Upper lobe of left lung (tissue), 6 donors: ENCODE results near the gene LGR4. TPM values are rescaled to one million over a fixed set of nuclear protein-coding genes. Genes with fewer than 3 reads are reported as not detected.
"Not testable (repeated sequence)": the region's sequence is repeated elsewhere in the genome, so short reads cannot be mapped to it uniquely, and the experiment has no call there.

Source experiments
- ATAC-seq, 2 donors: fragments of 200-7000 bp; cut with Tn5 transposase; one replicate each; pipeline ENCODE4 v1.9.1; 2022; ENCODE audit warnings: mild to moderate bottlenecking in 2 of 2, moderate library complexity in 2 of 2; ENCODE audit not compliant: low FRiP score in 2 of 2
- DNase-seq, 2 donors: peaks; one replicate each; pipeline ENCODE4 v3.0.0-alpha.2; 2019 to 2020
- H3K27ac ChIP-seq, 4 donors: fragments of 200-600 bp; sonication (generic); one replicate each; pipeline ENCODE4 v1.5.1; 2016 to 2019
- H3K27me3 ChIP-seq, 4 donors: fragments of 200-600 bp; sonication (generic); one replicate each; pipeline ENCODE4 v1.5.1; 2017 to 2019
- H3K36me3 ChIP-seq, 4 donors: fragments of 200-600 bp; sonication (generic); one replicate each; pipeline ENCODE4 v1.5.1; 2016 to 2019
- H3K4me1 ChIP-seq, 4 donors: fragments of 200-600 bp; sonication (generic); one replicate each; pipeline ENCODE4 v1.5.1; 2018 to 2019
- H3K4me3 ChIP-seq, 4 donors: fragments of 200-600 bp; sonication (generic); one replicate each; pipeline ENCODE4 v1.5.1; 2017 to 2019; ENCODE audit warnings: mild to moderate bottlenecking in 2 of 4, moderate library complexity in 1 of 4
- H3K9me3 ChIP-seq, 4 donors: fragments of 200-600 bp; sonication (generic); one replicate each; pipeline ENCODE4 v1.5.1; 2018 to 2019
- CTCF ChIP-seq, 6 experiments: fragments of 450-650 bp in 4 of 6; fragments of 200-600 bp in 2 of 6; sonication (generic) in 2 of 6; IDR thresholded peaks; one replicate each; pipeline ENCODE4 v1.5.1; 2016 to 2019; ENCODE audit warnings: antibody characterized with exemption in 6 of 6
- EP300 ChIP-seq, 4 donors: sonication (generic); formaldehyde crosslinking; IDR thresholded peaks; one replicate each; pipeline ENCODE4 v1.5.1; 2017; ENCODE audit warnings: antibody characterized with exemption in 4 of 4, control low read depth in 2 of 4
- POLR2A ChIP-seq, 4 donors: fragments of 450-650 bp; IDR thresholded peaks; one replicate each; pipeline ENCODE4 v1.5.1; 2016 to 2017; ENCODE audit warnings: antibody characterized with exemption in 4 of 4, mild to moderate bottlenecking in 2 of 4
- POLR2AphosphoS5 ChIP-seq, 2 donors: sonication (generic); formaldehyde crosslinking; IDR thresholded peaks; one replicate each; pipeline ENCODE4 v1.5.1; 2017; ENCODE audit warnings: antibody characterized with exemption in 2 of 2
- WGBS, 2 donors: methylation state at CpG; one replicate each; pipeline ENCODE4 v1.1.5; 2017 to 2018; 5-methylcytosine and 5-hydroxymethylcytosine counted together
- total RNA-seq, 6 donors: library from RNA; depleted of rRNA in 4 of 6; stranded (reverse); fragments of >200 nt in 4 of 6; gene quantifications; one replicate each; pipeline versions ENCODE4 v1.1.0 to v1.2.1, GENCODE V29; 2016 to 2021
- donor health status: DM: no; HTN: no; CAD: no; lungs with moderate emphysema.
- donor health status: DM: no; HTN: yes; CAD: no; lungs with severe emphysema.

The LGR4 gene
- total RNA-seq, 6 donors from 2014 or later: 3.1 to 20.2 (median 6.0) TPM

GRCh38 chr11:27339941-27340340 lies 132.6 kb downstream of the LGR4 start:
- H3K27me3 ChIP-seq: no peaks in the 10 kb centered on the region
- no peak for TF ChIP-seq EP300 (IDR thresholded peaks at IDR 0.05)
- no peak for TF ChIP-seq POLR2AphosphoS5 (IDR thresholded peaks at IDR 0.05)
- TF ChIP-seq POLR2A (IDR thresholded peaks at IDR 0.05): no peak
- TF ChIP-seq CTCF (IDR thresholded peaks at IDR 0.05): no peak
- 81 to 84% methylated on average over 3 of the region's 3 CpGs for WGBS, 2 donors
- ATAC-seq (no peak), DNase-seq (no peak)
- H3K4me3 ChIP-seq: no peak overlapping the region
- H3K36me3 ChIP-seq: no peaks in the 10 kb centered on the region
- no peaks in the 10 kb centered on the region for H3K9me3 ChIP-seq
- no peaks in the 10 kb centered on the region for H3K4me1 ChIP-seq
- H3K27ac ChIP-seq: no peak overlapping the region

- not testable (repeated sequence) for H3K4me1 ChIP-seq, H3K36me3 ChIP-seq, H3K4me3 ChIP-seq, ATAC-seq, H3K27me3 ChIP-seq, H3K9me3 ChIP-seq, H3K27ac ChIP-seq, DNase-seq
- WGBS, 2 donors: 95 to 96% methylated on average over 4 of the region's 4 CpGs
Observed at GRCh38 chr11:27334764-27335163, 137.8 kb downstream of the LGR4 start.

GRCh38 chr11:27331981-27332380 lies 140.6 kb downstream of the LGR4 start:
- Histone ChIP-seq H3K27me3 (no peaks in the 10 kb centered on the region), H3K4me1 (peaks cover 0 to 6% (median 0%) of the 10 kb centered on the region in 4 donors), H3K36me3 (no peaks in the 10 kb centered on the region), H3K4me3 (no peak overlapping the region), H3K27ac (no peak overlapping the region), H3K9me3 (no peaks in the 10 kb centered on the region)
- DNase-seq (no peak), ATAC-seq (no peak)
- TF ChIP-seq POLR2AphosphoS5 (IDR thresholded peaks at IDR 0.05): no peak
- TF ChIP-seq POLR2A (IDR thresholded peaks at IDR 0.05): no peak
- 51 to 66% methylated on average over 2 of the region's 2 CpGs for WGBS, 2 donors

GRCh38 chr11:27330633-27331270 lies 141.8 kb downstream of the LGR4 start:
- DNase-seq: no peak

GRCh38 chr11:27329867-27330632 lies 142.5 kb downstream of the LGR4 start:
- peaks cover 0 to 6% (median 0%) of the 10 kb centered on the region in 4 donors for H3K4me1 ChIP-seq
- TF ChIP-seq EP300 (IDR thresholded peaks at IDR 0.05) (no peak), POLR2AphosphoS5 (IDR thresholded peaks at IDR 0.05) (no peak), POLR2A (IDR thresholded peaks at IDR 0.05) (no peak), CTCF (IDR thresholded peaks at IDR 0.05) (no peak)
- DNase-seq (no peak), ATAC-seq (no peak)
- H3K36me3 ChIP-seq: no peaks in the 10 kb centered on the region
- no peaks in the 10 kb centered on the region for H3K9me3 ChIP-seq
- no peak overlapping the region for H3K27ac ChIP-seq
- WGBS, 2 donors: 90 to 94% methylated on average over 4 of the region's 4 CpGs
- no peaks in the 10 kb centered on the region for H3K27me3 ChIP-seq
- H3K4me3 ChIP-seq: no peak overlapping the region

More at GRCh38 chr11:27330633-27331270, 141.8 kb downstream of the LGR4 start:
- Histone ChIP-seq H3K27ac (no peak overlapping the region), H3K36me3 (no peaks in the 10 kb centered on the region), H3K27me3 (no peaks in the 10 kb centered on the region), H3K9me3 (no peaks in the 10 kb centered on the region), H3K4me3 (no peak overlapping the region), H3K4me1 (peaks cover 0 to 6% (median 0%) of the 10 kb centered on the region in 4 donors)
- TF ChIP-seq POLR2A (IDR thresholded peaks at IDR 0.05) (no peak), CTCF (IDR thresholded peaks at IDR 0.05) (no peak), EP300 (IDR thresholded peaks at IDR 0.05) (no peak), POLR2AphosphoS5 (IDR thresholded peaks at IDR 0.05) (no peak)
- ATAC-seq: no peak
- WGBS, 2 donors: 96 to 100% methylated on average over 1 of the region's 1 CpG
